HG03520 (cell line): ENCODE results near the gene PARP6.

Experiments
- ATAC-seq: cut with Tn5 transposase; IDR thresholded peaks from one replicate; pipeline ENCODE4 v1.9.1; 2021; ENCODE audit warnings: mild to moderate bottlenecking, moderate library complexity; ENCODE audit not compliant: unreplicated experiment

The PARP6 gene

GRCh38 chr15:72201391-72201921 lies 70.9 kb downstream of the PARP6 start:
- ATAC-seq = no peak

- no peak for ATAC-seq
Observed at GRCh38 chr15:72200395-72201237, 71.7 kb downstream of the PARP6 start.

GRCh38 chr15:72199721-72200212 lies 72.6 kb downstream of the PARP6 start:
- ATAC-seq = no peak

- no peak for ATAC-seq
Observed at GRCh38 chr15:72199205-72199515, 73.2 kb downstream of the PARP6 start.

- no peak for ATAC-seq
Observed at GRCh38 chr15:72198356-72199204, 73.8 kb downstream of the PARP6 start.

GRCh38 chr15:72197460-72198355 lies 74.6 kb downstream of the PARP6 start, which contains the start of gene GRAMD2A:
Gene GRAMD2A (minus strand): TSS chr15:72197787.
- ATAC-seq = no peak

- no peak for ATAC-seq
Observed at GRCh38 chr15:72197041-72197459, 75.3 kb downstream of the PARP6 start.

- ATAC-seq = no peak
Observed at GRCh38 chr15:72196409-72197040, 75.8 kb downstream of the PARP6 start.

- ATAC-seq = no peak
Observed at GRCh38 chr15:72195101-72195511, 77.2 kb downstream of the PARP6 start.

GRCh38 chr15:72193836-72194396 lies 78.4 kb downstream of the PARP6 start:
- ATAC-seq = no peak

- ATAC-seq = no peak
Observed at GRCh38 chr15:72192416-72192815, 79.9 kb downstream of the PARP6 start.
